H1 (cell line): ENCODE results near the gene GIT1. TPM values are rescaled to one million over a fixed set of nuclear protein-coding genes. Genes with fewer than 3 reads are reported as not detected.

Experiments
- CTCF ChIA-PET: fragments of 300-600 bp; sonication (Branson Sonifier 250); formaldehyde crosslinking; loops from one replicate; lab custom pipeline; 2021; ENCODE audit not compliant: partially characterized antibody; lab: Charles Lee
- POLR2A ChIA-PET: fragments of 300-600 bp; sonication (Branson Sonifier 250); formaldehyde crosslinking; loops from one replicate; lab custom pipeline; 2021; ENCODE audit warnings: inconsistent platforms; ENCODE audit not compliant: partially characterized antibody; lab: Charles Lee
- DNase-seq, 2 experiments: peaks; one replicate each; pipeline versions ENCODE4 v3.0.0 to v3.0.0-alpha.2; 2010 to 2022; ENCODE audit warnings: low spot score in 2 of 2, low read depth in 1 of 2, mixed read lengths in 1 of 2
- FAIRE-seq: peaks from 2 replicates; lab custom pipeline; 2011; peaks lifted over from hg19 to GRCh38; lab: Jason Lieb, UNC
- H2AFZ ChIP-seq: 2 replicates; pipeline ENCODE4 v1.8.1; 2012; ENCODE audit warnings: low read length, inconsistent platforms
- H2AK5ac ChIP-seq: 2 replicates; pipeline ENCODE4 v1.6.1; 2013; ENCODE audit warnings: low read depth, low read length
- H2BK120ac ChIP-seq: replicated peaks from 2 replicates; pipeline ENCODE3; 2013; ENCODE audit warnings: low read depth, low read length, inconsistent platforms
- H2BK12ac ChIP-seq: 2 replicates; pipeline ENCODE4 v1.6.1; 2013; ENCODE audit warnings: low read depth, low read length
- H2BK15ac ChIP-seq: 2 replicates; pipeline ENCODE4 v1.6.1; 2013; ENCODE audit warnings: low read length
- H2BK20ac ChIP-seq: 2 replicates; pipeline ENCODE4 v1.6.1; 2013; ENCODE audit warnings: low read length
- H2BK5ac ChIP-seq: 2 replicates; pipeline ENCODE4 v1.6.1; 2013; ENCODE audit warnings: low read depth, low read length
- H3K14ac ChIP-seq: 2 replicates; pipeline ENCODE4 v1.6.1; 2013; ENCODE audit warnings: inconsistent platforms; ENCODE audit not compliant: insufficient read length
- H3K18ac ChIP-seq: 2 replicates; pipeline ENCODE4 v1.6.1; 2013; ENCODE audit warnings: low read length; ENCODE audit errors: extremely low read depth
- H3K23ac ChIP-seq: 2 replicates; pipeline ENCODE4 v1.6.1; 2013; ENCODE audit warnings: inconsistent platforms; ENCODE audit not compliant: insufficient read length
- H3K23me2 ChIP-seq: 2 replicates; pipeline ENCODE4 v1.6.1; 2013; ENCODE audit warnings: low read depth, low read length
- H3K27ac ChIP-seq: 2 replicates; pipeline ENCODE4 v1.6.1; 2011; ENCODE audit warnings: low read depth, low read length, inconsistent platforms
- H3K27me3 ChIP-seq, 4 experiments: replicated peaks in 1 of 4; 1 replicate in 1 of 4; 2 replicates in 3 of 4; pipeline versions ENCODE4 v1.6.1 to v1.8.1; 2011 to 2013; ENCODE audit warnings: low read length in 3 of 4, mild to moderate bottlenecking in 3 of 4, inconsistent platforms in 2 of 4, mixed read lengths in 2 of 4, moderate library complexity in 1 of 4; ENCODE audit not compliant: control insufficient read depth in 3 of 4, insufficient read depth in 3 of 4; ENCODE audit errors: extremely low read depth in 1 of 4
- H3K36me3 ChIP-seq, 4 experiments: 2 replicates each; pipeline versions ENCODE4 v1.6.1 to v1.8.1; 2011 to 2013; ENCODE audit warnings: mild to moderate bottlenecking in 4 of 4, low read length in 3 of 4, moderate library complexity in 2 of 4, control low read depth in 1 of 4, inconsistent platforms in 1 of 4; ENCODE audit not compliant: insufficient read depth in 4 of 4, control insufficient read depth in 2 of 4
- H3K4ac ChIP-seq: replicated peaks from 2 replicates; pipeline ENCODE3; 2013; ENCODE audit warnings: low read length, low read depth, mixed read lengths, inconsistent platforms; ENCODE audit not compliant: insufficient read length
- H3K4me1 ChIP-seq, 4 experiments: replicated peaks in 1 of 4; 1 replicate in 1 of 4; 2 replicates in 3 of 4; pipeline versions ENCODE4 v1.6.1 to v1.8.1; 2011 to 2013; ENCODE audit warnings: low read length in 3 of 4, inconsistent platforms in 2 of 4, mixed read lengths in 1 of 4; ENCODE audit not compliant: insufficient read depth in 4 of 4, control insufficient read depth in 3 of 4
- H3K4me2 ChIP-seq, 2 experiments: 2 replicates each; pipeline versions ENCODE4 v1.6.1 to v1.8.1; 2011 to 2013; ENCODE audit warnings: low read depth in 2 of 2, low read length in 2 of 2, control low read depth in 1 of 2, inconsistent platforms in 1 of 2, mild to moderate bottlenecking in 1 of 2; ENCODE audit not compliant: insufficient read depth in 1 of 2
- H3K4me3 ChIP-seq, 4 experiments: fragments of 200-600, 300-600 bp in 1 of 4; sonication (generic), shearing (Covaris generic), sonication (Bioruptor Twin) in 1 of 4; 2 replicates each; pipeline versions ENCODE4 v1.5.1 to v1.8.1; 2011 to 2016; ENCODE audit warnings: low read length in 4 of 4, low read depth in 3 of 4, control low read depth in 2 of 4, inconsistent platforms in 2 of 4, mild to moderate bottlenecking in 2 of 4, mixed read lengths in 1 of 4, moderate library complexity in 1 of 4; ENCODE audit not compliant: insufficient read depth in 2 of 4; ENCODE audit errors: extremely low read depth in 1 of 4
- H3K56ac ChIP-seq: replicated peaks from 2 replicates; pipeline ENCODE3; 2013; ENCODE audit warnings: low read depth, mild to moderate bottlenecking, mixed read lengths, low read length, inconsistent platforms; ENCODE audit not compliant: insufficient read length
- H3K79me1 ChIP-seq: 2 replicates; pipeline ENCODE4 v1.6.1; 2013; ENCODE audit warnings: low read depth, low read length, control low read depth
- H3K79me2 ChIP-seq, 2 experiments: 2 replicates each; pipeline versions ENCODE4 v1.6.1 to v1.8.1; 2012 to 2013; ENCODE audit warnings: low read length in 2 of 2, mild to moderate bottlenecking in 2 of 2, inconsistent platforms in 1 of 2; ENCODE audit not compliant: insufficient read depth in 2 of 2, control insufficient read depth in 1 of 2
- H3K9ac ChIP-seq, 4 experiments: replicated peaks in 1 of 4; 1 replicate in 1 of 4; 2 replicates in 3 of 4; pipeline versions ENCODE4 v1.6.1 to v1.8.1; 2011 to 2013; ENCODE audit warnings: low read depth in 3 of 4, low read length in 3 of 4, control low read depth in 2 of 4, mild to moderate bottlenecking in 2 of 4, moderate library complexity in 2 of 4, inconsistent platforms in 1 of 4; ENCODE audit errors: extremely low read depth in 1 of 4
- H3K9me3 ChIP-seq, 2 experiments: 2 replicates each; pipeline versions ENCODE4 v1.6.1 to v1.8.1; 2012 to 2013; ENCODE audit warnings: mild to moderate bottlenecking in 2 of 2, moderate library complexity in 2 of 2, control low read depth in 1 of 2, inconsistent platforms in 1 of 2, low read depth in 1 of 2, low read length in 1 of 2, mixed read lengths in 1 of 2; ENCODE audit not compliant: insufficient read depth in 2 of 2
- H4K20me1 ChIP-seq, 2 experiments: replicated peaks in 1 of 2; 2 replicates each; pipeline versions ENCODE3 to v1.8.1; 2011 to 2013; ENCODE audit warnings: inconsistent platforms in 2 of 2, low read length in 2 of 2, mild to moderate bottlenecking in 1 of 2; ENCODE audit not compliant: insufficient read depth in 2 of 2, control insufficient read depth in 1 of 2
- H4K5ac ChIP-seq: 2 replicates; pipeline ENCODE4 v1.6.1; 2013; ENCODE audit warnings: low read length, low read depth, mixed read lengths, inconsistent platforms; ENCODE audit not compliant: insufficient read length
- H4K8ac ChIP-seq: 2 replicates; pipeline ENCODE4 v1.8.0; 2013; ENCODE audit warnings: mild to moderate bottlenecking, moderate library complexity, low read length, inconsistent platforms; ENCODE audit not compliant: insufficient read depth; ENCODE audit errors: extremely low read depth
- H4K91ac ChIP-seq: replicated peaks from 2 replicates; pipeline ENCODE3; 2013; ENCODE audit warnings: low read length, mixed read lengths, inconsistent platforms; ENCODE audit not compliant: insufficient read length
- JUND ChIP-seq: IDR thresholded peaks from 2 replicates; pipeline ENCODE4 v1.6.1; 2011; ENCODE audit warnings: mild to moderate bottlenecking, improper control_type of control experiment, low read length
- MAFK ChIP-seq: IDR thresholded peaks from 2 replicates; pipeline ENCODE4 v1.6.1; 2012; ENCODE audit warnings: low read depth, mild to moderate bottlenecking, improper control_type of control experiment, low read length
- MAX ChIP-seq: IDR thresholded peaks from 2 replicates; pipeline ENCODE4 v1.6.1; 2012; ENCODE audit warnings: inconsistent platforms
- RXRA ChIP-seq: IDR thresholded peaks from 2 replicates; pipeline ENCODE4 v1.6.1; 2011; ENCODE audit warnings: low read depth, mild to moderate bottlenecking, low read length, moderate library complexity; ENCODE audit not compliant: insufficient read depth
- YY1 ChIP-seq: IDR thresholded peaks from 2 replicates; pipeline ENCODE4 v1.6.1; 2011; ENCODE audit warnings: low read depth, mild to moderate bottlenecking, low read length
- WGBS, 2 experiments: shearing (Covaris generic) in 1 of 2; methylation state at CpG; one replicate each; pipeline versions ENCODE4 v1.1.6 to v1.1.7; 2013 to 2015; ENCODE audit warnings: low lambda C conversion rate in 2 of 2, mixed read lengths in 2 of 2, inconsistent platforms in 1 of 2, low coverage in 1 of 2, missing lambda C conversion rate in 1 of 2; ENCODE audit not compliant: insufficient replicate concordance in 2 of 2, insufficient coverage in 1 of 2, insufficient read length in 1 of 2; ENCODE audit errors: extremely low coverage in 1 of 2, missing lambda C conversion rate in 1 of 2; 5-methylcytosine and 5-hydroxymethylcytosine counted together
- polyA plus RNA-seq, 7 experiments: library from polyadenylated mRNA; depleted of rRNA in 3 of 7; stranded (reverse) in 5 of 7; unstranded in 2 of 7; fragments of >200 nt in 5 of 7; fragments of 200-250 nt in 2 of 7; gene quantifications; 1 replicate in 5 of 7; 2 replicates in 1 of 7; 4 replicates in 1 of 7; pipeline versions ENCODE4 v1.2.1 to v1.2.3, GENCODE V29; 2011 to 2013; ENCODE audit warnings: missing spikeins in 2 of 7, mixed read lengths in 2 of 7
- total RNA-seq: library from RNA; stranded (reverse); fragmentation: NEBNext Ultra II Directional; extraction: Animal tissue kit (Norgen Biotek cat#: 25700); gene quantifications from 2 replicates; pipeline ENCODE4 v1.2.1, GENCODE V29; 2021

The GIT1 gene
- total and polyA plus RNA-seq, 2 of the 8 experiments (the other 6 are each of a cell fraction or from before 2014, with no cell fraction given): 62.4 to 63.0 TPM

GRCh38 chr17:29620271-29620670 is 30.8 kb upstream of the GIT1 start:
- H3K27me3 ChIP-seq: peaks cover 21 to 64% (median 50%) of the 10 kb centered on the region in 4 experiments
- POLR2A ChIA-PET: interaction anchor here (1.7 kb wide), 1 partner anchor 28 kb away, joined by 9 read pairs; the partner anchor contains the start of gene ANKRD13B

More at GRCh38 chr17:29620271-29620670, 30.8 kb upstream of the GIT1 start:
- FAIRE-seq (no peak), DNase-seq (no peak)
- H3K4me1 ChIP-seq: peaks cover 16 to 41% (median 29%) of the 10 kb centered on the region in 4 experiments
- no peak overlapping the region for H3K56ac ChIP-seq
- peak overlapping the region in 1 of 2 experiments; percentile 6; a peak in 1 of 4 replicates for H3K4me2 ChIP-seq
- H2BK12ac ChIP-seq: no peak overlapping the region
- H3K9ac ChIP-seq: no peak overlapping the region
- H3K79me1 ChIP-seq: no peaks in the 10 kb centered on the region
- no peaks in the 10 kb centered on the region for H3K79me2 ChIP-seq
- no peak overlapping the region for H2AK5ac ChIP-seq
- no peaks in the 10 kb centered on the region for H3K9me3 ChIP-seq
- H3K4ac ChIP-seq: no peak overlapping the region
- 0 out of 2 replicates have a peak overlapping the region, but pooled peaks have one; percentile 51 for H3K18ac ChIP-seq
- peaks cover 5 to 6% of the 10 kb centered on the region in 2 experiments for H4K20me1 ChIP-seq
- WGBS, 2 experiments: 84% methylated on average over 4 of the region's 4 CpGs; no CpG with 5 or more reads in 1 of the 2 experiments
- no peak overlapping the region for H3K27ac ChIP-seq
- TF ChIP-seq MAX: no peak
- TF ChIP-seq JUND: peak; percentile 57; the same call in 1 of the 2 replicates
- peak; percentile 86; the same call in 1 of the 2 replicates for TF ChIP-seq RXRA
- no peak for TF ChIP-seq MAFK
- TF ChIP-seq YY1: peak; percentile 84
- no peaks in the 10 kb centered on the region for H3K36me3 ChIP-seq
- no peak overlapping the region for H2BK20ac ChIP-seq
- H4K5ac ChIP-seq: no peak overlapping the region
- H3K4me3 ChIP-seq: no peak overlapping the region
- no peak overlapping the region for H2BK5ac ChIP-seq
- H4K8ac ChIP-seq: no peak overlapping the region
- H2AFZ ChIP-seq: no peak overlapping the region
- H3K23me2 ChIP-seq: peaks cover 23% of the 10 kb centered on the region
- H3K14ac ChIP-seq: no peak overlapping the region
- 0 out of 2 replicates have a peak overlapping the region, but pooled peaks have one; percentile 31 for H2BK15ac ChIP-seq
- H3K23ac ChIP-seq: no peak overlapping the region
- no peak overlapping the region for H4K91ac ChIP-seq
- CTCF ChIA-PET: interaction anchor here (0.8 to 13.1 kb wide), 9 partner anchors 11 to 474 kb away, joined by 3 to 193 read pairs (median 6); partner anchors contain the start of genes ABHD15 and TP53I13
- H2BK120ac ChIP-seq: no peak overlapping the region
